Measurements from ENCODE around the gene TMIGD1.

DNA sequence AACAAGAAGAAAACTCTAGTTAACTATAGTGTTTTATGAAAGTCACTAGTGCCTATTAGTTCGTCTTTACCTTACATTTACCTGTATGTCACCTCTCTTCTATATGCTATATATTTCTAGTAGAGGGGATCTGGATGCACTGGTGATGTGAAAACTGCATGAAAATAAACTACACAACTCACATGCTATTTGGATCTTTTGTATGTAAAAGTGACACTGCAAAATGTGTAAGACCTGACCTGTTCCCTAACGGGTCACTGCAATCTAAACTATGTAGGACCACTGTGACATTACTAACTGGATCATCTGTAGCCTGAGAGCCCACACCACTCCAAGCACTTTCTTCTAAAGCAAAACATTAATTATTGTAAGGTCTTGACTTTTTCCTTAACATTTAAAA, 43.8 kb downstream of the TMIGD1 start:
- TF ChIP-seq HDGF (IDR thresholded peaks at IDR 0.05; ENCODE audit: borderline replicate concordance) (no peak), TARDBP (IDR thresholded peaks at IDR 0.05) (no peak), BHLHE40 (IDR thresholded peaks at IDR 0.05; ENCODE audit: borderline replicate concordance) (no peak), FOXK2 (IDR thresholded peaks at IDR 0.05) (no peak), LEF1 (IDR thresholded peaks at IDR 0.05; ENCODE audit: borderline replicate concordance) (no peak), ARNT (IDR thresholded peaks at IDR 0.05) (no peak)
